Measurements from ENCODE around the gene RHBDL1.

RHBDL1 gene

GRCh38 chr16:706189-707061 lies 31.0 kb downstream of the RHBDL1 start:
- Histone ChIP-seq H3K9me3 (ENCODE audit: insufficient read depth, low read depth, low read length) (no peaks in the 10 kb centered on the region), H3K27me3 (ENCODE audit: insufficient read depth, low read length, poor library complexity, severe bottlenecking) (no peaks in the 10 kb centered on the region), H3F3A (ENCODE audit: low read depth) (no peaks in the 10 kb centered on the region), H3K79me2 (ENCODE audit: insufficient read depth, low read length) (no peaks in the 10 kb centered on the region), H3K9ac (ENCODE audit: low read depth, low read length, poor library complexity, severe bottlenecking) (no peak overlapping the region), H3K36me3 (ENCODE audit: insufficient read depth, low read length) (no peaks in the 10 kb centered on the region), H3K9me2 (replicated peaks; ENCODE audit: low read depth, low read length) (no peaks in the 10 kb centered on the region), H3K4me1 (ENCODE audit: insufficient read depth, low read length, poor library complexity, severe bottlenecking) (no peaks in the 10 kb centered on the region), H2AFZ (ENCODE audit: low read length) (no peak overlapping the region), H4K20me1 (ENCODE audit: insufficient read depth, low read length, poor library complexity, severe bottlenecking) (no peaks in the 10 kb centered on the region), H3K4me3 (ENCODE audit: low read length, poor library complexity, severe bottlenecking) (no peak overlapping the region), H3K4me2 (ENCODE audit: low read depth, low read length, poor library complexity, severe bottlenecking) (no peak overlapping the region)
- TF ChIP-seq EZH2phosphoT487 (IDR thresholded peaks at IDR 0.05; ENCODE audit: borderline replicate concordance) (no peak), CTCF (conservative IDR thresholded peaks at IDR 0.05; ENCODE audit: low read length) (no peak)

GRCh38 chr16:707062-707538 lies 31.6 kb downstream of the RHBDL1 start:
- Histone ChIP-seq H3K4me1 (ENCODE audit: insufficient read depth, low read length, poor library complexity, severe bottlenecking) (no peaks in the 10 kb centered on the region), H3K4me3 (ENCODE audit: low read length, poor library complexity, severe bottlenecking) (no peak overlapping the region), H3K79me2 (ENCODE audit: insufficient read depth, low read length) (no peaks in the 10 kb centered on the region), H3F3A (ENCODE audit: low read depth) (no peaks in the 10 kb centered on the region), H3K36me3 (ENCODE audit: insufficient read depth, low read length) (no peaks in the 10 kb centered on the region), H3K9ac (ENCODE audit: low read depth, low read length, poor library complexity, severe bottlenecking) (no peak overlapping the region), H3K9me2 (replicated peaks; ENCODE audit: low read depth, low read length) (no peaks in the 10 kb centered on the region), H4K20me1 (ENCODE audit: insufficient read depth, low read length, poor library complexity, severe bottlenecking) (no peaks in the 10 kb centered on the region), H3K9me3 (ENCODE audit: insufficient read depth, low read depth, low read length) (no peaks in the 10 kb centered on the region), H3K4me2 (ENCODE audit: low read depth, low read length, poor library complexity, severe bottlenecking) (no peak overlapping the region), H3K27me3 (ENCODE audit: insufficient read depth, low read length, poor library complexity, severe bottlenecking) (no peaks in the 10 kb centered on the region), H2AFZ (ENCODE audit: low read length) (no peak overlapping the region)
- TF ChIP-seq EZH2phosphoT487 (IDR thresholded peaks at IDR 0.05; ENCODE audit: borderline replicate concordance) (no peak), CTCF (conservative IDR thresholded peaks at IDR 0.05; ENCODE audit: low read length) (no peak)

GRCh38 chr16:708019-708418 lies 32.5 kb downstream of the RHBDL1 start:
- Histone ChIP-seq H3K27me3 (ENCODE audit: insufficient read depth, low read length, poor library complexity, severe bottlenecking) (no peaks in the 10 kb centered on the region), H3K4me1 (ENCODE audit: insufficient read depth, low read length, poor library complexity, severe bottlenecking) (no peaks in the 10 kb centered on the region), H3K4me3 (ENCODE audit: low read length, poor library complexity, severe bottlenecking) (no peak overlapping the region), H3K79me2 (ENCODE audit: insufficient read depth, low read length) (no peaks in the 10 kb centered on the region), H2AFZ (ENCODE audit: low read length) (no peak overlapping the region), H4K20me1 (ENCODE audit: insufficient read depth, low read length, poor library complexity, severe bottlenecking) (no peaks in the 10 kb centered on the region), H3K9me2 (replicated peaks; ENCODE audit: low read depth, low read length) (no peaks in the 10 kb centered on the region), H3K4me2 (ENCODE audit: low read depth, low read length, poor library complexity, severe bottlenecking) (no peak overlapping the region), H3K36me3 (ENCODE audit: insufficient read depth, low read length) (no peaks in the 10 kb centered on the region), H3K9me3 (ENCODE audit: insufficient read depth, low read depth, low read length) (no peaks in the 10 kb centered on the region), H3K9ac (ENCODE audit: low read depth, low read length, poor library complexity, severe bottlenecking) (no peak overlapping the region), H3F3A (ENCODE audit: low read depth) (no peaks in the 10 kb centered on the region)
- no peak for TF ChIP-seq CTCF (conservative IDR thresholded peaks at IDR 0.05; ENCODE audit: low read length)
- TF ChIP-seq EZH2phosphoT487 (IDR thresholded peaks at IDR 0.05; ENCODE audit: borderline replicate concordance), result no peak
